Cardiac septum (tissue), 1 donor: ENCODE results near the gene WNT11. TPM values are rescaled to one million over a fixed set of nuclear protein-coding genes. Genes with fewer than 3 reads are reported as not detected.

Experiments used
- DNase-seq: peaks from one replicate; pipeline ENCODE4 v3.0.0-alpha.2; 2020; ENCODE audit warnings: low spot score
- intact Hi-C: fragments of 100-400 bp; cut with DNase I; formaldehyde crosslinking; loops from one replicate; pipeline ENCODE4 v1.14.0; 2022
- total RNA-seq: library from RNA; stranded (reverse); fragmentation: NEBNext Ultra II Directional; extraction: Animal tissue kit (Norgen Biotek cat#: 25700); gene quantifications from one replicate; pipeline ENCODE4 v1.2.1, GENCODE V29; 2021
- donor health status: DM: no; HTN: no; CAD: no.

The WNT11 gene
- total RNA-seq, 1 donor from 2014 or later = 9.2 TPM

DNA sequence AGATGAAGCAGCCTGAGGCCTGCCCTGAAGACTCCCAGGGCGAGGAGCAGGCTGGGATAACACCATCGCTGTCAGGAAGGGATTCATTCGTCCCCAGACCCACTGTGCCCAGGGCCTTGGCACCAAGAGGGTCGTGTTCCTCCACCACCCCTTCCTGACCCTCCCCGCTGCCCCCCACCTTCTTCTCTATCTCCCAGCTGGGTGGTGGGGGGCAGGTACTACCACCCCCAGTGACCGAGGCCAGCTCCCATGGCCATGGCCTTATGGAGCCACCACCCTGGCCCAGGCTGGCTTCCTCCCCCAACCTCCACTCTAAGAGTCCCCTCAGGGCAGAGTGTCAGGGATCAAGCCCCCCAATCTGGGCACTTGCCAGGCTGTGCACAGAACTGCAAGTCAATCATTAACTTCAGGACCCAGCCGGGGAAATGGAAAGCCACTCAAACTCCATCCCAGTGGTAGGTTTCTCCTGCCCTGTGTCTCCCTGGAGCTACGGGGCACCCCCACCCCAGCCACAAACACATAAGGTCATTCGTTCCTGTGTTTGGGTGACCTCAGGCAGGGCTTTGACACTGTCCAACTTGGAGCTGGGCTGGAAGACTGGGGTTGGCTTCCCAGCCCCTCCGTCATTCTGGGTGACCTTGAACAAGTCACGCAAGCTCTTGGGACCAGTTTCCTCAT lies 33.3 kb upstream of the WNT11 start:
- intact Hi-C loops = loop anchor here (5.0 to 10.0 kb wide), 2 partner anchors 143 to 205 kb away; partner anchors contain the start of genes EMSY, GVQW3 and THAP12
- DNase-seq = no peak

DNA sequence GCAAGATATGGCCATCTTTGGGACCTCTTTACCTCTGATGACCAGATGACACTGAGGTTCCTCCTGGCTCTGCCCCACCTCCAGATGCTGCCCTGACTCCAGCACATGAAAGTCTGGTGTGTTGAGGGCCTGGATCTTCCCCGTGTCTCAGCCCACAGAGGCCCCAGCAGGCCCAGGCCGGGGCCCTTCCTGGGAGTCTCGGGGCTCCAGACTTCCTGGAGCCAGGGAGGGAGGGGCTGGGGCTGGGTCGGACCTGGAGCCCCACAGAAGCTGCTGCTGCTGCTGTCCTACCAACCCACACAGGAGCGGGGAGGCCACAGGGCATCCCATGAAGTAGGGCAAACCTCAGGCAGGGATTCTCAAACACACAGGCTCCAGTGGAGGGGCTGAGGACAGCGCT lies 32.2 kb upstream of the WNT11 start:
- intact Hi-C loops = loop anchor here (5.0 to 10.0 kb wide), 2 partner anchors 144 to 206 kb away; partner anchors contain the start of genes EMSY, GVQW3 and THAP12
- DNase-seq = no peak

DNA sequence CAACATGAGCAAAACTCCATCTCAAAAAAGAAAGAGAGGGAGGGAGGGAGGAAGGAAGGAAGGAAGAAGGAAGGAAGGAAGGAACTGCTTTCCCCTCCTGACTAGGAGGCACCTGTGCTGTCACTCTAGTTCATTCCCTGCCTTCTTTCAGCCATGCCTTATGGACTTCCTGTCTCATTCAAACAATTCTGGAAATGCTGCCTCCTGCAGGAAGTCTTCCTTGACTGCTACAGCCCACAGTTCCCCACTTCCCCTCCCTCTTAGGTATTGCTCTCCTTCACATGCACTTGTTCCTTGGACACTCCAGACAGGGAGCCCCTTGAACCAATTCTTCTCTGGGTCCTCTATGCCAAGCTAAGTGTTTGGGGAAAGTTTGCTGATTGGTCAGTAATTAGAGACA lies 31.6 kb upstream of the WNT11 start:
- intact Hi-C loops = loop anchor here (5.0 to 10.0 kb wide), 2 partner anchors 144 to 207 kb away; partner anchors contain the start of genes EMSY, GVQW3 and THAP12
- no peak for DNase-seq

DNA sequence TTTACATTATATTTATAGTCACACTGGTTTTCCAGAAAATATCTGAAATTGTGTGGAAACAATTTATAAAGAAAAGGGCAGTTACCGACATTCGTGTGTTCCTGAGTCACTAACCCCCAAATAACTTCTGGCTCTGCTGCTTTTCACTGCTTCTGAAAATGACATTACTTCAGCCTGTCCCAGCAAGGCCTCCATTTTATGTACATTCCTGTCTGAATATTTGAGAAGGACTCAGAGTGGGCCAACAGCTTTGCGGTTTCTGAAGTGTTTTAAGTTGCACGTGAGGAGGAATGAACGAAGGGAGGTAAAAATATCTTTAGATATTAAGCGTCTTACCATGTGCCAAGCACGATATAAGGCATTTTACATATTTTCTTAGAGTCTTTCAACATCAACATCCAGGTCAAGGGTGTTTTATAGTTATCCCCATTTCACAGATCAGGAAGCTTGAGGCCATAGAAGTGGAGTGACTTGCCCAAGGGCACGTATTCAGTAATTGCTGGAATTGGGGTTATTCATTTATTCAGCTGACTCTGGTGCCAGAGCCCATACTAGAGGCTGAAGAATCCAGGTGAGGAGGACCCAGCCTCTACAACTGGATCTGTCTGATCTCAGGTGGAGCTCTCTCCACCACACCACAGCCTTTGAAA lies 30.8 kb upstream of the WNT11 start:
- DNase-seq = no peak
- intact Hi-C loops = loop anchor here (5.0 to 10.0 kb wide), 2 partner anchors 145 to 208 kb away; partner anchors contain the start of genes EMSY, GVQW3 and THAP12

DNA sequence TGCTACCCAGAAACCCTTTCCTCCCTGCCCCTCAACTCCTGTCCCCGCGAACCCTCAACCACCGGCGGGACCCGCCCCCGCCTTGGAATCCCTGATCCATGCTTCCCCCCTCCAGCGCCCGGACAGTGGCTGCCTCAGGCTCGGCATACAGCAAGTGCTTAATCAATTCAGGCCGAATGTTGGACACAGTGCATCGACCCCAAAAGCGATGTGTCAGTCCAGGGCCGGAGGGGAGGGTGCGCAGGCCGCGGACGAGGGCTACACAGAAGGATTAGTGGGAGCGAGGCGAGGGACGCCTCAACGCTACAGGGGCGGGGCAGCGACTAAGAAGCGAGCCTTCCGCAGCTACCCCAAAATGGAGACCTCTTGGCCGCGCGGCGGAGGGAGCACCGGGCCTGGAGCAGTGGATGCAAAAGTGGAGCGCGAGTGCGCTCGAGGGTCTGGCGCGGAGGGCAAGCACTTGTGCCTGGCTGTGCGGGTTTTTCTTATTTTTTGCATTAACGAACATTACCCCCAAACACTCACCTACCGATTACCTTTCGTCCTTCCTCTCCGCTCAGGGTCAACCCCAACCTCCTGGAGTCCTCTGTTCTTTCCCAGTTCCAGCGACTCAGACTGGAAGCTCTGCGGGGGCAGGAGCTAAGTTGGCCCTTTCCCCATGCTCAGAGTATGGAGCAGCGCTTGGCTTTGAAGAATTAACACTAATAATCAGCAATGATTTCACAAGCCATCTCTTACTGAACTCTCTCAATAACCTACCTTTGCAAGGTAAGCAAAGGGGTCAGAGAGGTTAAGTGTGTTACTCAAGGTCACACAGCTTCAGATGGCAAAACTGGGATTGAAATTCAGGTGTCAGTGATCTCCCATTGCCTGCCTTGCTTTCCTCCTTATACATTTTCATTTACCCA lies 30.0 kb upstream of the WNT11 start:
- intact Hi-C loops = loop anchor here (5.0 to 10.0 kb wide), 2 partner anchors 146 to 208 kb away; partner anchors contain the start of genes EMSY, GVQW3 and THAP12

DNA sequence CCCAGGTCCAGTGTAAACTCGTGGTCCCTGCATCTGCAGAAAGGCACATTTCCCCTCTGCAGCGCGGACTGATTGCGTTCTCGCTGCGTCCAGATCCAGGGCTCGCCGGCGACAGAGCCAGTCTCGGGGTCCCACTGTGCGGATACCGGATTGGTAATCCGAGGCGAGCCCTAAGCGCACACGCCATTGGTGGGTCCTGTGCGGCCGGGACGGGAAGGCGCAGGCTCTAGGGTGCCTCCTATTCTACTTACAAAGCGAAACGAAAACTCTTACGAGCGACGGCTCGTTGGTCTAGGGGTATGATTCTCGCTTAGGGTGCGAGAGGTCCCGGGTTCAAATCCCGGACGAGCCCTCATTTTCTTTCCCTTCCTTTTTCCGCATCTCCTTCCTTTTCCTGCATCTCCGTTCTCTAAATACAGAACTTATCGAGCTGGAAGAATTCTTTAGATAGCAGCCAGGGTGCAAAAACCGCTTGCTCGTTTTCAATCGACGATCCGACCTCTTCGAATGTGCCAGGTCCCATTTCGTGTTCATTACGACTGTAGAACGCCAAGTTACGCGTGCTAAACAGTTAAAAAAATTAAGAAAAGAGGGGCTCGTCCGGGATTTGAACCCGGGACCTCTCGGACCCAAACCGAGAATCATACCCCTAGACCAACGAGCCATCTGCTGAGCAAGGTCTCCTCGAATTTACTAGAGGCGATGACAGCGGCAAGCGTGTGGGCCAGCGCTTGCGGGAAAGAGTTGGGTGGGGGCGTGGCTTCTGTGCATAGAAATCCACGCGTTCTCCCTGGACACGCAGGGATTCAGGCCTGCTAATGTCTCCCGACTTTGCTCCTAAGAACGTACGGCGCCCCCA lies 29.2 kb upstream of the WNT11 start:
- intact Hi-C loops = loop anchor here (2.0 to 10.0 kb wide), 3 partner anchors 25 to 209 kb away; partner anchors contain the start of genes EMSY, GVQW3 and THAP12
- peak; percentile 91 for DNase-seq

More for the DNA sequence above, 30.0 kb upstream of the WNT11 start:
- no peak for DNase-seq

DNA sequence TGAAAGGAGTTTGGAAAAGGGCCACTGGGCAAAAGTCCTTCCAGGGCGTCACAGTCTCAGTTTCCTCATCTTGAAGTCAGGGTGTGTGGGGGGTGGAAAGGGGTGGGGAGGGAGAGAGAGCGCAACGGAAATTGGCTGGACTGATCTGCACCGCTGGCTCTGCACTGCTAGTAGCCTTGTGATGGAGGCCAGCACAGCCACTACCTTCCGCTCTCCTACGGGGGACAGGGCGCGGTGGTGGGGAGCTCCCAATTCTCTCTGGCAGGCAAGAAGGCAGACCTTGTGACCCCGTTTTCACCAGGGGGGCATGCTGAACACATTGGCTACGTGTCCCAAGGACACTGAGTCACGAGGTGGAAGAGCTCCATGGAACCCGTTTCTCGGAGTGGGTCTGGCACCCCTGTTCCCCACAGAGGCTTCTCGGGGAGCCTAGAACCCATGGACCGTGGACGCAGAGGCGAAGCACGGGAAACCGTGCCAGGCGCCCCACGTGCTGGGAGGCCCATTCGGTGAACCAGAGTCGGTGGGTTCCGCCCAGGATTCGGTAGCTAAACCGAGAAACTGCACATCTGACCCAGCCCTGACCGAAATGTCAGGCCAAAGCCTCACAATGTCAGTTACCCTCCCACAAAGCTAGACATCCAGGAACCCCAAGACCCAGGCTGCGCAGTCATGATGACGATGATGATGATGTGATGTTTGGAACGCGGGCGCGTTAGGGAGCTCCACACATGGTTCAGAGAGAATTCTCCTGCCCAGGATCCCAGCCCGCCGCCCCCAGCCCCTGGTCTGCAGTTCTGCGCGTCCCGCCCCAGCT lies 28.3 kb upstream of the WNT11 start:
- DNase-seq = peak; percentile 84
- intact Hi-C loops = loop anchor here (2.0 to 10.0 kb wide), 3 partner anchors 24 to 210 kb away; partner anchors contain the start of genes EMSY, GVQW3 and THAP12

DNA sequence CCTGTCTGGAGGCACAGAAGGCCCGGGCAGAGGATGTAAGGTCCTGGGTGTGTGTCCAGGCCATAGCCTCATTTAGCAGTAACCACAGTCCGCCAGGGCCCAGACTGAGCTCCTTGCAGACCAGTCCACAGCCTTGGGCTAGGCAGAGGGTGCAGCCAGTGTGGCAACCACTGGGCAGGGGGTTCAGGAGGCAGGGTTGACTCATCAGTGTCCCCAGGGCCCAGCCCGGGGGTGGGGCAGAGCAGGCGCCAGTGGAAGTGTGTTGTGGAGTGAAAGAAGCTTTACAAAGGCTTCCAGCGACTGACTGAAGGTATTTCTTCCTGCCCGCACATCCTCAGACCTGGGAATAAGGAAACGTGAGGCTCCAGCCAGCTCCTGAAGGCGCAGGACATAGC lies 27.7 kb upstream of the WNT11 start:
- no peak for DNase-seq
- intact Hi-C loops = loop anchor here (2.0 to 10.0 kb wide), 2 partner anchors 23 to 211 kb away; partner anchors contain the start of gene EMSY

DNA sequence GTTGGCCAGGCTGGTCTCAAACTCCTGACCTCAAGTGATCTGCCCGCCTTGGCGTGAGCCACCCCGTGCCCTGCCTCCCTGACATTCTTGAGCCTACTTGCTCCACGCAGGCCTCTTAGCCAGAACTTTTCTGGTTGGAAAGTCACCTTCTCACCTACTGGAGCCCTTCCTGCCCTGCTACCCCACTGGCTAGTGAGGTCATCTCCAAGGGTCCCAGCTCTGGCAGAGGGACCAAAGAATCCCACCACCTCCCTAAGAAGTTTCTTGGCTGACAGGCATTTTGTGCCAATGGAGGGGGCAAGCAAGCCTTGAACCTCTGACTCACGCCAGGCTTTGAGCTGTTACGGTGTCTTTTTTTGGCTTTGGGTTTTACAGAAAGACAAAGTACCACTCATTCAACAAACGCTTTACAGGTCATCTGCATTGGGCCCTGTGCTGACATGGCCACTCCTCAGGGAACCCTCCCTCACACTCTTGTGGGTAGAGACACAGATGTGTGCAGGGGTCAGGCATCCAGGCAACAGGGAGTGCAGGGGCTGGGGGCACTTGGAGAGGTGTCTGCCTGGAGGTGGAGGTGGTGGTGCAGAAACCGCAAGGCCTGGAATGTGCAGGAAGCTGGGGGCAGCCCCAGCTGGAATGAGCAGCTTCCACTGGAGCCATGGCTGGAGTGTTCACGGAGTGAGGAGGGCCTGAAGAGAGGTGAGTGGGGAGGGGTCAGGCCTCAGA lies 27.1 kb upstream of the WNT11 start:
- intact Hi-C loops = loop anchor here (10.0 kb wide), 1 partner anchor 211 kb away; the partner anchor contains the start of gene EMSY
- DNase-seq = no peak

DNA sequence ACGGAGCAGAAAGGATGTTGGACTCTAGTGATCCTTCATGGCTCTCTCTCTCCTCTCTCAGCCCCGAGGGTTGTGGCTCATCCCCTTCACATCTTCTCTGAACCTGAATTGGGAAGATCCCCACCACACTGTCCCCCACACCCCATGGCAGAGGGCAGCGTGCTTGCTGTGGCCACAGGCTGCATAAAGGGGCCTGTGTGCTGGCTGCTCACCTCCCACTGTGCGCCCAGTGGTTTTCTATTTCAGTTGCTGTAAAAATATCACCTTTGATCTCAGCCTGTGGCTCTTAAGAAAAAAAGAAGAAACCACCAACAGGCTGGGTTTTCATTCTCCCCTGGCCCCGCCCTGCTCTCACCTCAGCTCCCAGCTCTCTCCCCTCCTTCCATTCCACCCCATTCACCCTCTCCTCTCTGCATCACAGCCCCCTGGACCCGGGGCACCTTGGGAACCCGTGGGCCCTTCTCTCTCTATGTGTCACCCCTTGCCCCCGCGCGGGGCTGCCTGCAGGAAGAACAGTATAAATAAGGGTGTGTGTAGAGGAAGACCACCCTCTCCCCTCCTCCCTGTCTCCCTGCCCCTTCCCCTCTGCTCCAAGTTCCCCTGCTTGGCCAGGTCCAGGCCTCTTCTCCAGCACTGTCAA lies 25.8 kb upstream of the WNT11 start:
- intact Hi-C loops = loop anchor here (10.0 kb wide), 1 partner anchor 213 kb away; the partner anchor contains the start of gene EMSY
- no peak for DNase-seq

DNA sequence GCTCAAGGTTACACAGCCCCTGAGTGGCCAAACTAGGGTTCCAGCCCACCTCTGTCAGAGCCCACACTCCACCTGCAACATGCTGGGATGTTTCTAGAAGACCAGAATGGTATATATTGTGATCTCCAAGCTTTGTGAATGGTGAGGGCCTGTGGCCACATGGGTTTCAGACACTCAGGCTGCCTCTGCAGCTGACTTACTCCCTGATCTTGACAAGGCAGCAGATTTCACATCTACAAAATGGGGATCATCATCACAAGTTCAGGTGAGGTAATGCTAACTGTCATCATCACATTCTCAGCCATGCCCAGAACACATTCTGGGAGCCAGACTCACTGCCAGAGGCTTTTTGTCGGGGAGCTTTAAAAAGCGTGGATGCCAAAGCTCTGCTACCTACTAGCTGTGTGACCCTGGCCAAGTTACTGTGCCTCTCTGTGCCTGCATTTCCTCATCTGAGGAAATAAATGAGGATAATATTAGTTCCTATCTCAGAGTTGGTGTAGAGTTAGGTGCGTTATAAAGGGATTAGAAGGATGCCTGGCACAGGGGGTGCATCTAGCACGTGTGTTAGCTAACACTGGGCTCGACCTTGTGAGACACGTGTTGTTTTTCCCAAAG lies 24.9 kb upstream of the WNT11 start:
- DNase-seq = no peak
- intact Hi-C loops = loop anchor here (10.0 kb wide), 1 partner anchor 214 kb away; the partner anchor contains the start of gene EMSY

DNA sequence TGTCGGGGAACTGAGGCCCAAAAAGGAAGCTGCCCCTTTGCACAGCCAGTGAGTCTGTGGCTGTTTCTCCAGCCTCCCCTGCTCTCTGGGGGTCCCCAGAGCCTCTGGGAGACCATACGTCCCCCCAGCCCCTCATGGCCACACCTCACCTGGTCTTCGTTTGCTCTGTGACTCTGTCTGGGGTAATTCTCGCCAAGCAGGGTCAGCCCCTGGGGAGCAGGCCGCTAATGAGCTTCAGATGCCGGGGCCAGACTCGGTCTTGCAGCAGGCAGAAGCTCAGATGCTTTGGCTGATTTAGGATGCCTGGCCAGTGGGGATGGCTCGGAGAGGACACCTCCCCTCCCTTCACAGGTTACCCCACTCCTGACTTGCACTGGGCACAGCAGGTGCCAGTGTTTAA lies 24.1 kb upstream of the WNT11 start:
- intact Hi-C loops = loop anchor here (10.0 kb wide), 1 partner anchor 214 kb away; the partner anchor contains the start of gene EMSY
- DNase-seq = no peak

DNA sequence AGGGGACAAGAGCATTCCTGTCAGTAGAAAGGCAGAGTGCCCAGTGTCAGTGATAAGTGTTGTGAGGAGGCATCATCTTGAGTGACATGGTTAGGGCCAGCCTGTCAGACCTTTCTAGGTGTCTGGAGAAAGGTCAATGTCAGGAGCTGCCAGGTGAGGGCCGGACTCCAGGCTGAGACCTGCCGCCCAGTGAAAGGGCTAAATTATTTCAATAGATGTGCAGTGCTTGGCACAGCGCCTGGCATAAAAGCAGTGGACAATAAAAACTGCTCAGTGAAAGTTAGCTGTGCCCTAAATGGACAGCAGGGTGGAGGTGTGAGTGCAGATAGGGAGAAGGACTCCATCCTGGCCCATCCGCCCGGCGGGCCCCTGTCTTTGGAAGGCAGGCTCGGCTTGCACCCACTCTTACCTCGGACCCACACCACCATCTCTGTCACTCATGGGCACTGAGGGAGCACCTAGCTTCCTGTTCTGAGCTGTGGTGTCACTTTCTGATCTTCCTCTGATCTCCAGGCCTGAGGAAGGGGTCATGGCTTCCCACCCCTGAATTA lies 23.5 kb upstream of the WNT11 start:
- no peak for DNase-seq
- intact Hi-C loops = loop anchor here (10.0 kb wide), 1 partner anchor 215 kb away; the partner anchor contains the start of gene EMSY

DNA sequence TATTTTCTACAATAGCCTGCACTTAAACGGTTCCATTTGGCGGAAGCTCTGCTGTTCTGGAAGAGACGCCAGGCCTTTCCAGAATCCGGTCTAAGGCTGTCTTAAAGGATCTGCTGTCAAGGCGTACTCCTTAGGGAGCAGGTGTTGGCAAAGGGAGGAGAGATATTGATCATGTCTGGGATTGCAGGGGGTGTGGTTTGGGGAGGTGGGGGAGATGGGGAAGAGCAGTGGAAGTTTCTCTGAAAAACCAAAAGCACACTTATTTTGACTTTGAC lies 22.5 kb upstream of the WNT11 start:
- intact Hi-C loops = no loop called here
- no peak for DNase-seq

DNA sequence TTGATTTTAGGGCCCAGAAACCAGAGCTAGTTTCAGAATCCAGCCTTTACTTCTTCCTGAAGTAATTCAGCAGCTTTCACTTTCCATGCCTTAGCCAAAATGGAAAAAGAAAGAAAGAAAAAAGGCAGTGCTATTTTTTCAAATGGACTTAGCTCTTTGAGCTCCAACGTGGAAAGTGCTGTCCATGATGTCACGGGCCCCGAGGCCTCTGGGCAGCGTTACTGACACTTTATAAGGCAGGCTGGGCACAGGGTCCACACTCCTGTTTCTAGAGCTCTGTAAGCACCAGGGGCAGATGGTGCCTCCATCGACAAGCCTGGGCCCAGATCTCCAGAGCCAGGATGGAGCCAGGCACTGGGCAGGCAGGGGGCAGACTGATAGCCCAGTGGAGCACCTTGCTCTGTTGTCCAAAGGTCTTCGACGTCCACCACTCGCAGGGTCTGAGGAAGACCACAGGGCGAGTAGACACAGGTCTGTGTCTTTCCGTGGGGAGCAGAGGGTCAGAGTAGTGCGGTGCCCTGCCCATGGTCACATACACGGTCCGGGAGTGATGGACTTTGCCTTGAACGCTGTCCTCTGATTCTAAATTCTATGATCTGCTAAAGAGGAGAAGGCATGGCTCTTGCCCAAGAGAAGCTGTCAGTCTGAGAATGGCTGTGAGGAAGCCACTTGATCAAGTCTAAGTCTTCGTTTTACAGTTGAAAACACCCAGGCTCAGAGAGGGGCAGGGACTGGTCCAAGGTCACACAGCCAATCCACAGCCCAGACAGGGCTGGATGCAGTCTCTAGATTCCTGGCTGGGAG lies 22.0 kb upstream of the WNT11 start:
- no peak for DNase-seq

More for the DNA sequence above, 22.0 kb upstream of the WNT11 start:
- intact Hi-C loops = no loop called here
